SK-N-SH treated with all-trans-retinoic acid at 6 μM for 48 hours (cell line): Measurements from ENCODE around the gene NUDT4.
A peak's percentile ranks its signal among the peaks of the same experiment; 100 is the strongest.
"Not testable (repeated sequence)": the region's sequence is repeated elsewhere in the genome, so short reads cannot be mapped to it uniquely, and the experiment has no call there.

Experiments used
- ATAC-seq: fragments of 200-7000 bp; cut with Tn5 transposase; 3 replicates; pipeline ENCODE4 v1.9.1; 2020; ENCODE audit warnings: mild to moderate bottlenecking, moderate library complexity
- ARNTL ChIP-seq: fragments of 450-650 bp; formaldehyde crosslinking; IDR thresholded peaks from 2 replicates; pipeline ENCODE4 v1.5.0; 2020; ENCODE audit warnings: low read depth, mild to moderate bottlenecking, moderate library complexity, borderline replicate concordance
- BACH2 ChIP-seq: fragments of 250-450 bp; sonication (Bioruptor Pico); IDR thresholded peaks from 2 replicates; pipeline ENCODE4 v1.9.0; 2021; ENCODE audit warnings: mild to moderate bottlenecking, borderline replicate concordance
- CSDC2 ChIP-seq: fragments of 250-450 bp; sonication (Bioruptor Pico); IDR thresholded peaks from 2 replicates; pipeline ENCODE4 v1.5.0; 2020; ENCODE audit warnings: mild to moderate bottlenecking, moderate library complexity
- ESRRG ChIP-seq: fragments of 250-450 bp; sonication (Bioruptor Pico); IDR thresholded peaks from 2 replicates; pipeline ENCODE4 v1.6.1; 2021; ENCODE audit warnings: mild to moderate bottlenecking
- GLIS3 ChIP-seq: fragments of 250-450 bp; sonication (Bioruptor Pico); IDR thresholded peaks from 2 replicates; pipeline ENCODE4 v1.5.0; 2020; ENCODE audit warnings: mild to moderate bottlenecking, moderate library complexity
- ISL1 ChIP-seq: fragments of 250-450 bp; sonication (Bioruptor Pico); IDR thresholded peaks from 2 replicates; pipeline ENCODE4 v2.1.2; 2022; ENCODE audit warnings: mild to moderate bottlenecking, moderate library complexity
- OSR1 ChIP-seq: fragments of 250-450 bp; sonication (Bioruptor Pico); IDR thresholded peaks from 2 replicates; pipeline ENCODE4 v1.8.0; 2022; ENCODE audit warnings: moderate library complexity, mild to moderate bottlenecking, inconsistent platforms
- POU6F1 ChIP-seq: fragments of 250-450 bp; sonication (Bioruptor Pico); IDR thresholded peaks from 2 replicates; pipeline ENCODE4 v1.8.0; 2021; ENCODE audit warnings: low read depth, mild to moderate bottlenecking, moderate library complexity, borderline replicate concordance
- PPARA ChIP-seq: fragments of 250-450 bp; sonication (Bioruptor Pico); IDR thresholded peaks from 2 replicates; pipeline ENCODE4 v1.5.0; 2020; ENCODE audit warnings: mild to moderate bottlenecking, borderline replicate concordance
- RARB ChIP-seq: fragments of 250-450 bp; sonication (Bioruptor Pico); IDR thresholded peaks from 2 replicates; pipeline ENCODE4 v1.8.0; 2021; ENCODE audit warnings: mild to moderate bottlenecking, moderate library complexity
- SNAI2 ChIP-seq: fragments of 250-450 bp; sonication (Bioruptor Pico); IDR thresholded peaks from 2 replicates; pipeline ENCODE4 v1.5.0; 2020; ENCODE audit warnings: mild to moderate bottlenecking, moderate library complexity
- TOX ChIP-seq: fragments of 250-450 bp; sonication (Bioruptor Pico); IDR thresholded peaks from 2 replicates; pipeline ENCODE4 v1.8.0; 2021; ENCODE audit warnings: mild to moderate bottlenecking, moderate library complexity, borderline replicate concordance
- ZC3H10 ChIP-seq: fragments of 250-450 bp; sonication (Bioruptor Pico); IDR thresholded peaks from 2 replicates; pipeline ENCODE4 v1.5.1; 2021; ENCODE audit warnings: mild to moderate bottlenecking, moderate library complexity
- ZFP3 ChIP-seq: fragments of 250-450 bp; sonication (Bioruptor Pico); IDR thresholded peaks from 2 replicates; pipeline ENCODE4 v1.5.0; 2020; ENCODE audit warnings: mild to moderate bottlenecking, moderate library complexity
- ZFP30 ChIP-seq: fragments of 450-650 bp; formaldehyde crosslinking; IDR thresholded peaks from 2 replicates; pipeline ENCODE4 v1.5.0; 2022; ENCODE audit warnings: mild to moderate bottlenecking, moderate library complexity
- ZNF565 ChIP-seq: fragments of 450-650 bp; formaldehyde crosslinking; conservative IDR thresholded peaks from 2 replicates; pipeline ENCODE4 v1.5.0; 2020; ENCODE audit warnings: low read depth, mild to moderate bottlenecking, moderate library complexity
- ZNF70 ChIP-seq: fragments of 450-650 bp; formaldehyde crosslinking; IDR thresholded peaks from 2 replicates; pipeline ENCODE4 v1.5.0; 2020; ENCODE audit warnings: mild to moderate bottlenecking, moderate library complexity
- ZNF8 ChIP-seq: fragments of 450-650 bp; formaldehyde crosslinking; IDR thresholded peaks from 2 replicates; pipeline ENCODE4 v1.5.0; 2020; ENCODE audit warnings: mild to moderate bottlenecking, moderate library complexity
- TF ChIP-seq, protein P1 (sequence below): fragments of 250-450 bp; sonication (Bioruptor Pico); IDR thresholded peaks from 2 replicates; pipeline ENCODE4 v1.5.1; 2021; ENCODE audit warnings: mild to moderate bottlenecking, moderate library complexity

The NUDT4 gene

DNA sequence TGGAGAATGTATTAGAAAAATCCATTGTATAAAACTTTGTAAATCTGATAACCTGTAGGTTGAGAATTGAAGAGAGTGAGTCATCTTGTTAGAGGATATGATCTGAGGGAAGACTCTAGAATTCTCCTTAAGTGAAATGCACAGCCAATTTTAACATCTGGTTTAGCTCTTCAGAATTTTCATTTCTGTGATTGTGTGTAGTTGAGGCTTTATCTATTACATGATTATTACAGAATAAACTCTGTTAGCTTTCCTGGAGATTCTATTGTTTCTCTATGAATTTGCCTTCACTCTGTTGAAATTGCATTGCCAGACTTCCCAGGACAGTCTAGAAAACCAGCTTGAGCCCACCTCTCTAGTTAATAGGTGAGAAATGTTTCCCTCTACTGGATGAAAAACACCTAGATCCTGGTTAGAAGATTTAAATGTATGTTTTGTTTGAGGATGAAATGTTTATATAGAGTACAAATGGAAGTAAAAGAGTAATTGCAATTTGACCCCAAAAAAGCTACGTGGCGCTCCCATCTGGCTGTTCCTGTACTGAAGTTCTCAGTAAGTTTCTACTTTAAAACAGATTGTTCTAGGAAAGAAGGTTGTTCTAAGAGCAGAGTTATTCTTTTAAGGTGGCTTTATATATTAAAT lies 2.9 kb downstream of the NUDT4 start:
- 0 out of 2 replicates have a peak, but pooled peaks have one; percentile 22 for TF ChIP-seq ISL1 (CRISPR knock-in tag)
- no peak for TF ChIP-seq ZNF8 (CRISPR knock-in tag)
- ATAC-seq, result peak; percentile 3; the same call in 2 of the 3 replicates

GRCh38 chr12:93381161-93381975 lies 3.6 kb downstream of the NUDT4 start:
- no peak for ATAC-seq
- TF ChIP-seq RARB (no peak), ZNF8 (CRISPR knock-in tag) (no peak), ZFP3 (no peak), ZC3H10 (no peak)

- ATAC-seq, result not testable (repeated sequence)
These were observed 4.3 kb downstream of the NUDT4 start for GRCh38 chr12:93381976-93382437.

- TF ChIP-seq OSR1 (CRISPR knock-in tag), result no peak
- no peak for TF ChIP-seq ZNF8 (CRISPR knock-in tag)
- TF ChIP-seq RARB, result no peak
- TF ChIP-seq TOX (CRISPR knock-in tag), result no peak
These were observed 10.1 kb downstream of the NUDT4 start for GRCh38 chr12:93387780-93388179.

DNA sequence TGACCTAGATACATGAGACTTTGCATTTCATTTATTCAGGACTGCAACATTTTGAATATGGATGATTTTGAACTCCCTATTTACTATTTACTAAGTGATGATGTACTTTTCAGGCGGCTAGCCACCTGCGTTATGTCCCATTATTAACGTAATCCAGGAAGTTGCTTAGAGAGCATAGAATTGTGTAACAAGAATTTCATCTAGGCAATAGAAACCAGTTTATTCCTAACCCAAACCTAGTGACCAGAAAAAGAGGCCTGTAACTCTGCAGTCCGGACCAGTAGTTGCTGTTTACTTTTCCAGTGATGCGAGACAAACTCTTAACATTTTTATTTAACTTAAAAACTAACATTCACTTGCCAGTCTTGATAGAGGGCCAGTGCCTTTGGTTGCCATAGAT lies 12.3 kb downstream of the NUDT4 start:
- no peak for ATAC-seq
- TF ChIP-seq ZC3H10 (no peak), ESRRG (CRISPR knock-in tag) (no peak), ZNF70 (no peak), ZFP30 (CRISPR knock-in tag) (no peak), ZNF565 (no peak), ISL1 (CRISPR knock-in tag) (no peak)
- TF ChIP-seq, protein P1, sequence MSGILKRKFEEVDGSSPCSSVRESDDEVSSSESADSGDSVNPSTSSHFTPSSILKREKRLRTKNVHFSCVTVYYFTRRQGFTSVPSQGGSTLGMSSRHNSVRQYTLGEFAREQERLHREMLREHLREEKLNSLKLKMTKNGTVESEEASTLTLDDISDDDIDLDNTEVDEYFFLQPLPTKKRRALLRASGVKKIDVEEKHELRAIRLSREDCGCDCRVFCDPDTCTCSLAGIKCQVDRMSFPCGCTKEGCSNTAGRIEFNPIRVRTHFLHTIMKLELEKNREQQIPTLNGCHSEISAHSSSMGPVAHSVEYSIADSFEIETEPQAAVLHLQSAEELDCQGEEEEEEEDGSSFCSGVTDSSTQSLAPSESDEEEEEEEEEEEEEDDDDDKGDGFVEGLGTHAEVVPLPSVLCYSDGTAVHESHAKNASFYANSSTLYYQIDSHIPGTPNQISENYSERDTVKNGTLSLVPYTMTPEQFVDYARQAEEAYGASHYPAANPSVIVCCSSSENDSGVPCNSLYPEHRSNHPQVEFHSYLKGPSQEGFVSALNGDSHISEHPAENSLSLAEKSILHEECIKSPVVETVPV (CRISPR knock-in tag), result no peak

More at GRCh38 chr12:93387780-93388179, 10.1 kb downstream of the NUDT4 start:
- no peak for ATAC-seq

DNA sequence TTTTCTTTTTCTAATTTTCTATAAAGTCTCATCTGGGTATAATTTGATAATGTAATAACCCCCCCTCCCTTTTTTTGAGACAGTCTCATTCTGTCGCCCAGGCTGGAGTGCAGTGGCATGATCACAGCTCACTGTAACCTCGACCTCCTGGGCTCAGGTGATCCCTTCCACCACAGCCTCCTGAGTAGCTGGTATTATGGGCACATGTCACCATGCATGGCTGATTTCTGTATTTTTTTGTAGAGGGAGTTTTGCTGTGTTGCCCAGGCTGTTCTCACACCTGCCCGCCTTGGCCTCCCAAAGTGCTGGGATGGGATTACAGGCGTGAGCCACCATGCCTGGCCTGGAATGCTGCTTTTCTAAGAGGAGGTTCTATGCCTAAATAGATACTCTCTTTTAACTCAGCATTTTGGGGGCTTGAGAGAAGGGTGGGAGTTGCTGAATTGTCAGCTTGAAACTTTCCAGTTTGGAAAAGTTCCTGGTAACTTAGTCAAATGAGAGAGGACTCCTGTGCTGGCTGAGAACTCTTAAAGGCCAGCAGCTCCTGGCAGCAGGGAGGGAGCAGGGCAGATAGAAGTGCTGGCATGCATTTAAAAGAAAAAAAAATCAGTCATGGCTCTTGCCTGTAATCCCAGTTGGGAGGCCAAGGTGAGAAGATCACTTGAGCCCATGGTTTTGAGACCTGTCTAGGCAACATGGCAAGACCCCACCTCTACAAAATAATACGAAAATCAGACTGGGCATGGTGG lies 13.0 kb downstream of the NUDT4 start:
- TF ChIP-seq POU6F1 (CRISPR knock-in tag), result no peak
- TF ChIP-seq CSDC2 (CRISPR knock-in tag), result no peak
- no peak for TF ChIP-seq SNAI2 (CRISPR knock-in tag)
- ATAC-seq, result no peak; the same call in 1 of the 3 replicates

DNA sequence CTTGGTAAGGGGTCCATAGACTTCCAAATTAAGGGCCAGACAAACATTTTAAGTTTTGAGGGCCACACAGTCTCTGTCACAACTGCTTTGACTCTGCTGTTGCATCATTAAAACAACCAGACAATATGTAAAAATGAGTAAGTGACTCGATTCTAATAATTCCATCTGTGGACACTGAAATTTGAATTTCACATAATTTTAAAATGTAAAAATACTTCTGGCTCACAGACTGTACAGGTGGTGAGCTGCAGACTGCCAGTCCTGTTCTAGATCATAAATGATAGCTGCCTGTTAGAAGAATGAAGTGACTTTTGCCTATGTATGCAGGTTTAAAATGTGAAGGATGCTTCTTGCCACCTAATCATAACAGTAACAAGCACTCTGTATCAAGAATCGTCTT lies 15.7 kb downstream of the NUDT4 start:
- ATAC-seq, result no peak

More for the DNA sequence above, 15.7 kb downstream of the NUDT4 start:
- TF ChIP-seq POU6F1 (CRISPR knock-in tag) (no peak), PPARA (no peak), ZNF565 (no peak), ARNTL (CRISPR knock-in tag) (no peak), GLIS3 (CRISPR knock-in tag) (no peak), BACH2 (CRISPR knock-in tag) (no peak), ISL1 (CRISPR knock-in tag) (no peak), ZNF70 (no peak), ZC3H10 (no peak)
